ENCODE measurements around the gene PRRC2C.

GRCh38 chr1:171606402-171606941, 121.1 kb downstream of the PRRC2C start:
- TF ChIP-seq CTCF (conservative IDR thresholded peaks at IDR 0.05; ENCODE audit: low read depth, low read length) (no peak), EZH2 (IDR thresholded peaks at IDR 0.05; ENCODE audit: low read length, unreplicated experiment) (no peak)

Measured in PC-3 (cell line).